Activated T-cell treated with anti-CD3 and anti-CD28 coated beads, Interleukin-2, amount 50 U/mL, for 1 hour (primary cell): ENCODE measurements around the gene CTDP1.

Source experiments
- DNase-seq: peaks from one replicate; pipeline ENCODE4 v3.0.0-alpha.2; 2020

Gene CTDP1, protein sequence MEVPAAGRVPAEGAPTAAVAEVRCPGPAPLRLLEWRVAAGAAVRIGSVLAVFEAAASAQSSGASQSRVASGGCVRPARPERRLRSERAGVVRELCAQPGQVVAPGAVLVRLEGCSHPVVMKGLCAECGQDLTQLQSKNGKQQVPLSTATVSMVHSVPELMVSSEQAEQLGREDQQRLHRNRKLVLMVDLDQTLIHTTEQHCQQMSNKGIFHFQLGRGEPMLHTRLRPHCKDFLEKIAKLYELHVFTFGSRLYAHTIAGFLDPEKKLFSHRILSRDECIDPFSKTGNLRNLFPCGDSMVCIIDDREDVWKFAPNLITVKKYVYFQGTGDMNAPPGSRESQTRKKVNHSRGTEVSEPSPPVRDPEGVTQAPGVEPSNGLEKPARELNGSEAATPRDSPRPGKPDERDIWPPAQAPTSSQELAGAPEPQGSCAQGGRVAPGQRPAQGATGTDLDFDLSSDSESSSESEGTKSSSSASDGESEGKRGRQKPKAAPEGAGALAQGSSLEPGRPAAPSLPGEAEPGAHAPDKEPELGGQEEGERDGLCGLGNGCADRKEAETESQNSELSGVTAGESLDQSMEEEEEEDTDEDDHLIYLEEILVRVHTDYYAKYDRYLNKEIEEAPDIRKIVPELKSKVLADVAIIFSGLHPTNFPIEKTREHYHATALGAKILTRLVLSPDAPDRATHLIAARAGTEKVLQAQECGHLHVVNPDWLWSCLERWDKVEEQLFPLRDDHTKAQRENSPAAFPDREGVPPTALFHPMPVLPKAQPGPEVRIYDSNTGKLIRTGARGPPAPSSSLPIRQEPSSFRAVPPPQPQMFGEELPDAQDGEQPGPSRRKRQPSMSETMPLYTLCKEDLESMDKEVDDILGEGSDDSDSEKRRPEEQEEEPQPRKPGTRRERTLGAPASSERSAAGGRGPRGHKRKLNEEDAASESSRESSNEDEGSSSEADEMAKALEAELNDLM

GRCh38 chr18:79679552-79680099 is at the start of gene CTDP1:
Gene CTDP1 (plus strand): TSS chr18:79679803. CDS start chr18:79679948, 145 bp downstream.
- no peak for DNase-seq

GRCh38 chr18:79630281-79631095 is 49.1 kb upstream of the CTDP1 start:
- DNase-seq: no peak

DNA sequence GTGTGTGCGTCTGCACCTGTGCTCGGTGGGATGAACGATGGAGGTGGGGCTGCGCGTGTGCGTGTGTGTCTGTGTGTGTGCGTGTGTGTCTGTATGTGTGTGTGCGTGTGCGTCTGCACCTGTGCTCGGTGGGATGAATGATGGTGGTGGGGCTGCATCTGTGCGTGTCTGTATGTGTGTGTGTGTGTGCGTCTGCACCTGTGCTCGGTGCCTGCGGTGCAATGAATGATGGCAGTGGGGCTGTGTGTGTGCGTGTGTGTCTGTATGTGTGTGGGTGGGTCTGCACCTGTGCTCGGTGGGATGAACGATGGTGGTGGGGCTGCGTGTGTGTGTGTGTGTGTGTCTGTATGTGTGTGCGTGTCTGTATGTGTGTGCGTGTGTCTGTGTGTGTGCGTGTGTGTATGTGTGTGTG is 48.5 kb upstream of the CTDP1 start:
- no peak for DNase-seq

DNA sequence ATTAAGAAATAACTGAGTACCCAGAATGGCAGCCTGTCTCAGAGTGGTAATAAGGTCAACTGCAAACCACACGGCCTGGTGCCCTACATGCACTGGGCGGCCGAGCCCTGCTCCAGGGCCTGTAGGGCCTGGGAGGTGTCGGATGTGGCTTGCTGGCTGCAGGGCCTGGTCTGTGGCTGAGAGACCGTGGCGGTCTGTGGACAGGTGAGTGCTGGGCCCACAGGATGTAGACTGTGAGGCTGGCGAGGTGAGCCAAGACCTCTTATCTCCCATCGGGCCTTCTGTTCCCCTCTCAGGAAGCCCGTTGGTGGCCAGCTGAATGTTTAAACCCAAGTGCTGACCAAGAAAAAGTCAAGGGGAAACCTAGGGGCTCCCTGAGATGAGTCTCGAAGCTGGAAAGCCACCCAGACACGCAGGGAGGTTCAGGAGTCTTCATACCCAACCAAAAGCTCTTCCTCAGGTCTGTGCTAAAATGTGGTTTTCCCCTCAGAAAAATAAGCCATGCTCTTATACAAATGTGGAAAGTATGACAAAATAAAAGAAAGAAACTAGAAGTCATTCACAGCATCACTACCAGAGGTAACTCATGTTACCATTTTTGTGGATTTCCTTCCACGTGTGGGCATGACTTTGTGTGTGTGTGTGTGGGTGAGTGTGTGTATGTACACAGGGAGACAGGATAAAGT is 47.7 kb upstream of the CTDP1 start:
- no peak for DNase-seq

DNA sequence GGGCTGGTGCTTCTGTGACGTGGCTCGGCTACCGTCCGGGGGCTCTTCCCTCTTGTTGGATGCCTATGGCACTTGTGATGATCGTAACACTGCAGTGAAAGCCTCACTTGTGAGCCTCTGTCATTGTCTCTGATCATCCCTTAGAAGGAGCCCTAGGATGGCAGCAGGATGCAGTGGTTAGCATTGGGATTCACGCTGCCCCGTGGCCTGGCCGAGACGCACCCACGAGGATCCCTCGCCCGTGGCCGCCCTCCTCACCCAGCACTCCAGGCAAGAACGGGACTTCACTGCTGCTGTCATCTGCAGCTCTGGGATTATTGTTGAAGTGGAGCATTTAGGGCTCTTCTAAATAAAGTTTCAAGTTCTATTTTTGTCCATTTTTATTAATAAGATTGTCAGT is 46.8 kb upstream of the CTDP1 start:
- DNase-seq: no peak

- no peak for DNase-seq
These were observed 45.4 kb upstream of the CTDP1 start for GRCh38 chr18:79634186-79634585.

DNA sequence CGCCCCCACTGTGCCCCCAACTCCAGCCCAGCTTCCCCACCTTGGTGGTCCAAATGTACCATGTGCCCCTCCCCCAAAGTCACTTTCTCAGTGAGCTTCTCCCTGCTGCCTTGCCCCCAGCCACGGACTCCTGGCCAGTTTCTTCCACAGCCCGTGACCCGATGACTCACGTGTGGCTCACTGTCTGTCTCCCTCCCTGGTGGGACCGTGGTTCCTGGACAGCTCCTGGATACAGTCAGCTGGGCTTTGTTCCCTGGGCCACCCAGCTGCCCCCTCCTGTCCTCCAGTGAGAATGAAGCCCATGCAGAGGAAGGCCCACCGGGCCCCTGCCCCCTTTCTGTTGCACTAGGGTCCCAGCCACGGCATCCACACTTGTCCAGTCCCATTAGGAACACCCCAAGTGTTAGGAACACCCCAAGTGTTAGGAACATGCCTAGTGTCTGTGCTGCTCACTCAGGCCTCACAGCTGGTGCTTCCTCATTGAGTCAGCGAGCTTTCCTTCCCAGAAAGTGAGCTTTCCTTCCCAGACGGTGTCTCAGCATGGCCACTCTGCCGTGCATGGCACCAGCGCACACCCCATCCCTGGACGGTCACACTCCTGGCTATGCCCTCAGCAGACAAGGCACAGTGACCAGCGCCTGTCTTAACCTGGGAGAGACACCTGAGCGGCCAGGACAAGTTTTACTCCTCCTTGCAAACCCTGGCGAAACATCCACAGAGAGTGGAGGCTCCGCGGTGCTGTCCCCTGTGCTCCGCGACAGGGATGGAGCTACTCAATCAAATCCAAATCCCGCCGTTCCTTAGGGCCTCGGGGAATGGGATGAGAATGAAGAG is 44.8 kb upstream of the CTDP1 start:
- DNase-seq: no peak

DNA sequence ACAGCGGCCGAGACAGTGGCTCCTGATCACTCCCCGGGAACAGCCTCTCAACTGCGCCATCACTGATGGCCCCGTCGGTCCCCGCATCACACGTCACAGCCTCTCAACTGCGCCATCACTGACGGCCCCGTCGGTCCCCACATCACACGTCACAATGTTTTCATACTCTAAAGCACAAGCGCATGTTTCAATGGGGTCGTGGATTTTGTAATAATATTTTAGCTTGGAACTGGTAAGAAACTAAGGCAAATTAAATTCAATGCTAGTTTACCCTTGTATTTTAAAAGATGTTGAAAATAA is 44.2 kb upstream of the CTDP1 start:
- no peak for DNase-seq

GRCh38 chr18:79637181-79637920 is 42.3 kb upstream of the CTDP1 start:
- no peak for DNase-seq

DNA sequence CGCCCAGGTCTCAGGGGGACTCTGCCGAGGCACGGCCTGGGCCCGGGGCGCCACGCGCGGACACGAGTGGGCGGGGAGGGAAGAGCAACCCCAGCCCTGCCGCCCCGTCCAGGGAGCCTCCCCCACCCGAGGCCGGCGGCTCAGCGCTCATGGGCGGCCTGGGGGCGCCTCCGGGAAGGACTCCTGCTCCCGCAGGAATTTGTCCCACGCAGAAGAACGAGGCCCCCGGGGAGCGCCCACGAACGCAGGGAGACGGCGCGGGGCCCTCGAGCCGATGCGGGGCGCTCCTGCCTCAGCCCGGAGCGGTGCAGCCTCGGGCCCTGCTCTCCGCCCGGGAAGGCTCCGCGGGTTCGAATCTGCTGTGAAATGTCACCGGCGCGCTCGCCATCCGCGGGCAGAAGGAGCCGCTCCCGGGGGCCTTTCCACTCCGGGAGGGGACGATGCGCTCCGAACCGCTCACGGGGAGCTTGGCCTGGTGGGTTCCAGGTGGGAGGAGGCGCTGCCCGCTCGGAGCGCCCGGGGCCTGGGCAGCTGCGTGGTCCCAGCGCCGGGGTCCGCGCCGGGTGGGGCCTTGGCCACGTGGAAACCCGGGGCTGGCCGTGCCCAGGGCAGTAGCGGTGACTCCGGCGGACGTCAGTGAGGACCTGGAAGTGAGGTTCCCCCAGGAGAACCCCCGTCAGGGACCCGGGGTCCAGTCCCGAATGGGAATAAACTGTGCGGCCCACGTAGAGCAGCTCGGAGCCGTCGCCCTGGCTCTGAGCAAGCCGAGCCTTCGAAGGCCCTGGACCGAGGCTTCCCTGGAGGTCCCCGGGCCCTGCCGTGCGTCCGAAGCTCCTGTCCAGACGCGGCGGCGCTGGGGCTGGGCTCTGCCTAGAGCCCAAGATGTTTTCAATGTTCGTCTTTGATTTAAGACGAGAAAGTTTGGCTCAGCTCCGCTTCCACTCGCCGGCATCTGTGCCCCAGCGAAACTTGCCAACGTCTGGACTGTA is 41.4 kb upstream of the CTDP1 start:
- DNase-seq: no peak

GRCh38 chr18:79639072-79639829 is 40.4 kb upstream of the CTDP1 start:
- no peak for DNase-seq

DNA sequence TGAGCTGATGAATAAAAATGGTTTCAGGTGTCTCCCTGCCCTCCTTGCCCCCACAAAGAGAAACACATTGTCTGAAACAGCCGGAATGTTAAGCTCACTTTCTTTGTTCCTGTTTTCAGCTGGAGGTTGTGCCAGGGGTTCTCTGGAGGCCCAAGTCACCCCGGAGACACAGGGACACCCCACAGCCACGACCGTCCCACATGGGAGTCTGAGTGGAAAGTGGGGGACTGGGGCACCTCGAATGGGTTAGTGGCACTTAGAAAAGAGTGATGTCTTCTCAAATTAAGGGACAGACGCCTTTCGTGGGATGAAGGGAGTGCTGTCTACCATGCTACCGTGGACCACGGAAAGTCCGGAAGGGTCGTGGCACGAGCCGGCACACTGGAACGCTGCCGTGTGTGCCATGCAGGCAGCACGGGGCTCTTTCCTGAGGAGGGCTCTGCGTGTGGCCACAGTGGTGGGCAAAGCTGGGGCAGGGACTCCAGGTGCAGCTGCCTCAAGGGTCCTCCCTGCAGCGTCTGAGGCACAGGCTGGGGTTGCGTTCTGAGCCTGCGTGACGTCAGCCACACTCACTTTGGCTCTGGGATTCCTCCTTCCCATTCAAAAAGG is 39.4 kb upstream of the CTDP1 start:
- no peak for DNase-seq

DNA sequence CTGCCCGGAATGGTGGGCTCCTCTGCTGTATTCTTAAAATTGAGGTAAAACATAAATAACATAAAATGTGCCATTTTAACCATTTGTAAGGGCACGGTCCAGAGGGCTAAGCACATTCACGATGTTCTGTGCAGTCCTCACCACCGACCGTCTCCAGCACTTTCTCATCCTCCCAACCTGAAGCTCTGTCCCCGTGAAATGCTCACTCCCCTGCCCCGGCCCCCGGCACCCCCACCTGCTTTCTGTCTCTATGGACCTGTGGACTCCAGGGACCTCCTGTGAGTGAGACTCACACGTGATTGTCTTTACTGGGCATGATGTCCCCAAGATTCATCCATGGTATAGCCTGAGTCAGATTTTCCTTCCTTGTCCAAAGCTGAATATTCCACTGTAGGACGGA is 38.7 kb upstream of the CTDP1 start:
- DNase-seq: no peak

DNA sequence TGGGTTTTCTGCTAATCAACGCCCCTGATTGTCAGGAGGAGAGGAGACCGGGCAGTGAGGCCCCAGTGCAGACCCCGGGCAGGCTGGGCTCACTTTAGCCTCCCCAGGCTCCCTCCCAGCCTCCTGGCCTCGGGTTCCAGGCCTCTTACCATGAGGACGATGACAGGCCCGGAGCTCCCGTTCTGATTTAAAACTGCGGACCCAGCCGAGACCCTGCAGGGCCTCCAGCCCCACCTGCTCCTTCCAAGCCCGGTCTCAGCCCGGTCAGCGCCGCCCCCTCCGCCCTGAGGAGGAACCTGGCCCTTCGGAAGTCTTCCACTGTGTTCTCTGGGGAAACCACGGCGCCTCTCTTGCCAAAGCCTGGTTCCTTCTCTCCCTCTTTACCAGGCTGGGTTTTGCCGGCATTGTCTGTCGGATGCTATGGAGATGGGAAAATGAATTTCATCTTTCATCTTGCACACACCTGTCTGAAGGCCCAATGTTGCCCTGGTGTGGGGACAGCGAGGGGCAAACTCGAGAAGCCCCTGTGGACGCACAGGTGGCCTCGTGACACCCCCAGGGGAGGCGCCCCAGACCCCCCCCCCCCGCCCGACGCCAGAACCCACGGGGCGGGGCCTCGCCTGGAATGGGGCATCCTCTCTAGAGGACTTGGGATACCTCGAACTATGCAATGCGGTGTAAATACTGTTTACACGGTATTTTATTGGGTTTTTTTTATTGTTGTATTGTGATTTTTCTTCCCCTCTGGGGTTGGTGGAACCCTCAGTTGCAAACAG is 37.7 kb upstream of the CTDP1 start:
- no peak for DNase-seq

DNA sequence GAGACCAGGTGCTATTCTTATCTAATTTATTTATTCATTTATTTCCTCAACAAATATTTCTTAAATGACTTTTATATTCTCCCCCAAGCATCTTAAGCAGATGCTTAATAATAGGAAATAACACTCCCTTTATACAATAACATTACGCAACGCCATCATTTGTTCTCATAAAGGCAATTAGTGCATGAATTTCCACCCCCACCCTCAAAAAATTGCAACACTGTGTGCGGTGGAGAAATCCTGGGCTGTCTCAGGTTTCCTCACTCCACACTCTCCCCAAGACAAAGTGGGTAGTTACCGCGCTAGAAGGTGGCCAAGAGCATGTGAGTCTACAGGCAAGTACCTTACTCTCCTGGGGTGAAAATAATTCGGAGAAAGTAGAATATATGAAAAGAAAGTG is 37.0 kb upstream of the CTDP1 start:
- no peak for DNase-seq

DNA sequence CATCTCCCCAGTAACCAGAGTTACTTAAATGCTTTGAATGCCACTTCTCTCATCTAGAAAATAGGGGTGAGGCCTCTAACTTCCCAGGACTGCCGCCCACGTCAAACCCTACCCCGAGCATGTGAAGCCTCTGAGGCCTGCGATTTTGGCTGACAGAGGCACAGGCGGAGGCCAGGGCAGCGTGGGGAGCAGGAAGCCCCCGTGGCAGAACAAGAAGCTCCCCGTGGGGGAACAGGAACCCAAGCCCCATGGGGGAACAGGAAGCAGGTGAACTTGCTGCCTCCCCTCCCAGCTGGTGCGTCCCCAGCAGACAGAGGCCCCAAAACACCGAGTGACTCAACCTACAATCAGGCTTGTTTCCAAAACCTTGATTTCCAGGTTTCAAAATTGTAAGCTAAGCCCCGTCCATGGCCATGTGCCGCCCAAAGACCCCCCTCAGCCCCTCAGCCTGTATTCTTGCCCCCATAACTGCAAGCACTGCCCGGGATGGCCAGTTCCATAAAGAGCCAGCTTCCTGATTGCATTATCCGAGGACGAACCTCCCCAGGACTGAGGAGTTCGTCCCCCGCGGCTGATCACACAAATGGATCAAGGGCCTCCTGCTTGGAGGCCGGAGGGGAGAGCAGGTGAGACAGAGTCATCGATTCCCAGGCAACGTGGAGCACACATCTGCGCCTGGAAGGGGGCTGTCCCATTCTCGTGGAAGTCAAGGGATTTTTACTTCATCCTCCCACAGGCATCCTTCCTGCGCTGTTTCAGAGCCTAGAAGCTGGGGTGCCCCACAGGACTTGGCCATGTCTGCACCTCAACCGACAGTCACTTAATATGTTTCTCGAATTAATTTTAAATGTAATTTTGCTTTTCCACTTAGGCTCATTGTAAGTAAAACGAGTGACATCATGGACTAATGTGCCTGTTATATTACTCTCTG is 36.3 kb upstream of the CTDP1 start:
- DNase-seq: no peak
